Measurements from ENCODE around the gene WAS. TPM values are rescaled to one million over a fixed set of nuclear protein-coding genes. Genes with fewer than 3 reads are reported as not detected.

WAS gene
- polyA plus RNA-seq, 3 donors = 2.8 to 3.0 (median 2.9) TPM

Other genes with a start within 250 kb of the WAS start
- gene SLC38A5, start 213.5 kb upstream of the WAS start, polyA plus RNA-seq (ENCODE audit: insufficient read length in 3 of 3) = 1 to 10 TPM; 3.2 to 6.0 (median 4.1) TPM
- 10 to 100 TPM; 32.2 to 35.6 (median 34.8) TPM for gene FTSJ1, start 207.6 kb upstream of the WAS start, polyA plus RNA-seq (ENCODE audit: insufficient read length in 3 of 3)
- 1 to 10 TPM; 6.8 to 7.5 (median 7.1) TPM for gene PORCN, start 174.8 kb upstream of the WAS start, polyA plus RNA-seq (ENCODE audit: insufficient read length in 3 of 3)
- gene EBP, start 162.0 kb upstream of the WAS start, polyA plus RNA-seq (ENCODE audit: insufficient read length in 3 of 3) = 10 to 100 TPM; 68.3 to 77.3 (median 70.3) TPM
- gene TBC1D25, start 144.1 kb upstream of the WAS start, polyA plus RNA-seq (ENCODE audit: insufficient read length in 3 of 3) = 1 to 10 TPM; 7.7 to 9.5 (median 9.5) TPM
- 100 to 1,000 TPM; 299 to 341 (median 338) TPM for gene RBM3, start 109.3 kb upstream of the WAS start, polyA plus RNA-seq (ENCODE audit: insufficient read length in 3 of 3)
- 100 to 1,000 TPM; 101 to 128 (median 121) TPM for gene WDR13, start 86.3 kb upstream of the WAS start, polyA plus RNA-seq (ENCODE audit: insufficient read length in 3 of 3)
- gene SUV39H1, start 12.9 kb downstream of the WAS start, polyA plus RNA-seq (ENCODE audit: insufficient read length in 3 of 3) = 1 to 10 TPM; 5.7 to 6.5 (median 6.0) TPM
- 1 to 10 TPM; 1.1 to 2.8 (median 1.5) TPM for gene GLOD5, start 77.9 kb downstream of the WAS start, polyA plus RNA-seq (ENCODE audit: insufficient read length in 3 of 3)
- under 1 TPM; 0.40 to 0.74 (median 0.74) TPM for gene GATA1, start 102.8 kb downstream of the WAS start, polyA plus RNA-seq (ENCODE audit: insufficient read length in 3 of 3)
- 100 to 1,000 TPM; 140 to 164 (median 141) TPM for gene HDAC6, start 118.3 kb downstream of the WAS start, polyA plus RNA-seq (ENCODE audit: insufficient read length in 3 of 3)
- under 1 TPM in 1 of 3 donors, not detected in 2; 0.12 TPM for gene ERAS, start 142.7 kb downstream of the WAS start, polyA plus RNA-seq (ENCODE audit: insufficient read length in 3 of 3)
- gene PCSK1N, start 151.8 kb downstream of the WAS start, polyA plus RNA-seq (ENCODE audit: insufficient read length in 3 of 3) = 10 to 100 TPM in 1 of 3 donors, 1 to 10 TPM in 2; 5.1 to 10.4 (median 6.8) TPM
- 10 to 100 TPM; 33.2 to 43.0 (median 34.5) TPM for gene TIMM17B, start 214.0 kb downstream of the WAS start, polyA plus RNA-seq (ENCODE audit: insufficient read length in 3 of 3)
- gene PQBP1, start 214.1 kb downstream of the WAS start, polyA plus RNA-seq (ENCODE audit: insufficient read length in 3 of 3) = 10 to 100 TPM; 75.1 to 78.8 (median 75.8) TPM
- gene SLC35A2, start 227.8 kb downstream of the WAS start, polyA plus RNA-seq (ENCODE audit: insufficient read length in 3 of 3) = 10 to 100 TPM; 31.8 to 32.8 (median 32.4) TPM
- 1 to 10 TPM; 5.6 to 6.7 (median 6.2) TPM for gene PIM2, start 235.2 kb downstream of the WAS start, polyA plus RNA-seq (ENCODE audit: insufficient read length in 3 of 3)

Measured in right renal cortex interstitium (tissue), 3 donors.